Gastroesophageal sphincter (tissue), 3 donors: ENCODE data around the gene MAML3.

ENCODE experiments used
- CTCF ChIP-seq, 4 experiments: fragments of 200-600 bp in 2 of 4; fragments of 450-650 bp in 2 of 4; sonication (generic) in 1 of 4; IDR thresholded peaks; one replicate each; pipeline ENCODE4 v1.5.1; 2017 to 2019; ENCODE audit warnings: antibody characterized with exemption in 4 of 4, mild to moderate bottlenecking in 2 of 4, moderate library complexity in 2 of 4
- POLR2A ChIP-seq, 2 donors: fragments of 450-650 bp; IDR thresholded peaks; one replicate each; pipeline ENCODE4 v1.6.1; 2017; ENCODE audit warnings: antibody characterized with exemption in 2 of 2, mild to moderate bottlenecking in 2 of 2, moderate library complexity in 1 of 2

- TF ChIP-seq CTCF (IDR thresholded peaks at IDR 0.05) (no peak), POLR2A (IDR thresholded peaks at IDR 0.05) (no peak)
These were observed 312.4 kb downstream of the MAML3 start for GRCh38 chr4:139841464-139842195.
